Fibroblast of the aortic adventitia (primary cell): ENCODE measurements around the gene HIPK1. TPM values are rescaled to one million over a fixed set of nuclear protein-coding genes. Genes with fewer than 3 reads are reported as not detected.

Experiments
- DNase-seq: peaks from one replicate; pipeline ENCODE4 v3.0.0-alpha.2; 2010; ENCODE audit warnings: low read depth
- H3K4me3 ChIP-seq: 2 replicates; pipeline ENCODE4 v1.5.1; 2011; ENCODE audit warnings: low read depth, mild to moderate bottlenecking, control low read depth, low read length, moderate library complexity
- total RNA-seq: library from RNA; depleted of rRNA; stranded (reverse); fragments of >200 nt; gene quantifications from 2 replicates; pipeline ENCODE4 v1.2.3, GENCODE V29; 2012; ENCODE audit warnings: low replicate concordance
- TF ChIP-seq, protein P1 (sequence below): IDR thresholded peaks from 2 replicates; pipeline ENCODE4 v1.5.1; 2011; ENCODE audit warnings: mild to moderate bottlenecking, low read length, control low read depth, inconsistent platforms; ENCODE audit not compliant: insufficient read depth

Gene HIPK1
- total RNA-seq, 1 donor: 38.2 TPM

DNA sequence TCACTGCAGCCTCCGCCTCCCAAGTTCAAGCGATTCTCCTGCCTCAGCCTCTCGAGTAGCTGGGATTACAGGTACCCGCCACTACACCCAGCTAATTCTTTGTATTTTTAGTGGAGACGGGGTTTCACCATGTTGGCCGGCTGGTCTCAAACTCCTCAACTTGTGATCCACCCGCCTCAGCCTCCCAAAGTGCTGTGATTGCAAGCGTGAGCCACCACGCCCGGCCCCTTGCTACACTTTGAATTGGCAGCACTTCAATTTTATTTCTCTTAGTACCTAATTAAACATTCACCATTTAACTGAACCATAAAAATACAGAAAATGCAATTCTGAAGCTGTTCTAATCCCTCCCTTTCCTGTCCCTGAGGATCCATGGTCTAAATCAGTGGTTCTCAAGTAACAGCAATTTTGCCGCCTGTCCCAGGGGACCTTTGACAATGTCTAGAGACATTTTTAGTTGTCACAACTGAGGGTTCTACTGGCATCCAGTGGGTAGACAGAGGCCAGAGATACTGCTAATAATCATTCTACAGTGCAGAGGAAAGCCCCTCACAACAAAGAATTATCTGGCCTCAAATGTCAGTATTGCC, 37.4 kb upstream of the HIPK1 start:
- H3K4me3 ChIP-seq: no peak overlapping the region
- DNase-seq: no peak
- TF ChIP-seq, protein P1, sequence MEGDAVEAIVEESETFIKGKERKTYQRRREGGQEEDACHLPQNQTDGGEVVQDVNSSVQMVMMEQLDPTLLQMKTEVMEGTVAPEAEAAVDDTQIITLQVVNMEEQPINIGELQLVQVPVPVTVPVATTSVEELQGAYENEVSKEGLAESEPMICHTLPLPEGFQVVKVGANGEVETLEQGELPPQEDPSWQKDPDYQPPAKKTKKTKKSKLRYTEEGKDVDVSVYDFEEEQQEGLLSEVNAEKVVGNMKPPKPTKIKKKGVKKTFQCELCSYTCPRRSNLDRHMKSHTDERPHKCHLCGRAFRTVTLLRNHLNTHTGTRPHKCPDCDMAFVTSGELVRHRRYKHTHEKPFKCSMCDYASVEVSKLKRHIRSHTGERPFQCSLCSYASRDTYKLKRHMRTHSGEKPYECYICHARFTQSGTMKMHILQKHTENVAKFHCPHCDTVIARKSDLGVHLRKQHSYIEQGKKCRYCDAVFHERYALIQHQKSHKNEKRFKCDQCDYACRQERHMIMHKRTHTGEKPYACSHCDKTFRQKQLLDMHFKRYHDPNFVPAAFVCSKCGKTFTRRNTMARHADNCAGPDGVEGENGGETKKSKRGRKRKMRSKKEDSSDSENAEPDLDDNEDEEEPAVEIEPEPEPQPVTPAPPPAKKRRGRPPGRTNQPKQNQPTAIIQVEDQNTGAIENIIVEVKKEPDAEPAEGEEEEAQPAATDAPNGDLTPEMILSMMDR: no peak

DNA sequence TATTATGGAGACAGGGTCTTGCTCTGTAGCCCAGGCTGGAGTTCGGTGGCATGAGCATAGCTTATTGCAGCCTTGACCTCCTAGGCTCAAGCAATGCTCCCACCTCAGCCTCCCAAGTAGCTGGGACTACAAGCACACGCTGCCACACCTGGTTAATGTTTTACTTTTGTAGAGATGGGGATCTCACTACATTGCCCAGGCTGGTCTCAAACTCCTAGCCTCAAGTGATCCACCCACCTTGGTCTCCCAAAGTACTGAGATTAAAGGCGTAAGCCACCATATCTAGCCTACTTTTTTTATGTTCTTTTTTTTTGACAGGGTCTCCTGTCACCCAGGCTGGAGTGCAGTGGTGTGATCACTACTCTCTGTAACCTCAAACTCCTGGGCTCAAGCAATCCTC, 35.9 kb upstream of the HIPK1 start:
- no peak overlapping the region for H3K4me3 ChIP-seq
- TF ChIP-seq, protein P1: no peak
- no peak for DNase-seq

DNA sequence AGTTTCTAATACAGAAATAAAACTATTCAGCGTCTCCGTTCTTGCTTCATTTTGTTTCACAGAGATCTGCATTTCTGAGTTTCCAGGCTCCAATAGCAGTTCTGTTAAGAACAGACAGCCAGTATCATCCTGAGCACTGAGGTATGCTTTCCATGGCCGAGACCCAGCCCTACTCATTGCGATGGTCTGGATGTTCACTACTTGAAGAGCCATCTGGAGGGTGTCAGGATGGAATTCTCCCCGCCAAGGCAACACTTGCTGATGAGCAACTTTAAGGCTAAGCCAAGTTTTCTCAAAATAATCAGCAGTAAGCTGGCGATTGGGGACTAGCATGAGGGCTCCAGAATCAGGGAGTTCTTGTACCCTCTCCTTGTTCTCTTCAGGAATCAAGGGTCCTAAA, 34.0 kb upstream of the HIPK1 start:
- no peak for DNase-seq
- H3K4me3 ChIP-seq: no peak overlapping the region
- TF ChIP-seq, protein P1: no peak

DNA sequence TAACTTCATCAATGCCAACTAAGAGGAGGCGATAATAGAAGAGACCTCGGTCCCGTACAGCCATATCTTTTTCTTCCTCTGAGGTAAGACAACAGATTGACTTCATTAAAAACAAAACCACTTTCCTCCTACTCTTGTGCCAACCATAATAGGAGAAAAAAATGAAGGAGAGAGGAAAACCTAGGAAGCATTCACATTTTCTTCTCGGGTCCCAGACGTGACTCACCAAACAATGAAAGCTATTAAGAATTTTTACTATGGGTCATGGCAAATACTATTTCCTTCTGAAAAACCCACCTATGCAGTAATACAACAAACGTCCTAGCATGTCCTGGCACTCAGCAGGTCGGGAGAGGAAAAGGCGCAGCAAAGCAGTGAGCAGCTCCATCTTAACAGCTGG, 33.2 kb upstream of the HIPK1 start:
- TF ChIP-seq, protein P1: no peak
- DNase-seq: peak; percentile 22
- no peak overlapping the region for H3K4me3 ChIP-seq

DNA sequence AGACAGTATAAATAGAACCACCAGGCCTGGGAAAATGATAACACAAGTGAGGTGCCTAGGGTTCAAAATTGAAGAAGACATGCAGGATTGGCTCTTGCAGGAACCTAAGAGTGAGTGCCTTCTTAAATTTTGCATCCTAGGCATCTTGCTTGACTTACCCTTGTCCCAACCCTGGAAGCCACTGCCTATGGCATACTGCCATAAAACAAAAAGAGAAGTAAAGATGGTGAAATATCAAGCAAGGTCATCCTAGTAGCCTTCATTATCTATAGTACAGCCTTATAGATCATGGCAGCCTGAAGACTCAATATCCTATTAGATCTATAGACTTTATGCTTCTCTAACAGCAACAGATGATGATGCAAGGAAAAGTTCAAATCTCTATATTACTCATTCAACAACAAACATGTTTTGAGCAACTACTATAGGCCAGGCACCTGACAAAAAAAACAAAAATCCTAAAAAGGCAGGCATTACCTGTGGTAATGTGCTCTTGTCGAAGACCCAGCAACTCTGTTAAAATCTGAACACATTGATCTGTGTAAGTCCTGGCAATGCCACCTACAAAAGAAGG, 30.8 kb upstream of the HIPK1 start:
- DNase-seq: no peak
- TF ChIP-seq, protein P1: no peak
- H3K4me3 ChIP-seq: no peak overlapping the region

DNA sequence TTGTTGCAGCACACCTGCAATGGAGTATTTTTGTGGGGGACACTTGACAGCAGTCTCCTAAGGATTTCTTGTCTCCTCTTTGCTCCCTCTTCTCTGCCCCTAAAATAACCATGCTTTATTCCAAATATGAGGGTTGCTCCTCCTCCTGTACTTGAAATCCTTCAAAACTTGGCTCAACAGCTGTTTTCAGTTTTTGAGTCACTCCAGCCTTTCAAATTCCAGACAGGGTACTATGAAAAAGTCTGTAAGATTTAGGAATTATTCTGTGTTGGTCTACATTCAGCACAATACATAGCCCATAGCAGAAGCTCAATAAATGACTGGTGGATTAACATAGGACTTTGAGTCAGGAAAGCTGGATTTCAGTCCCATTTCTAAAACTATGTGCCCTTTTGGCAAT, 30.0 kb upstream of the HIPK1 start:
- H3K4me3 ChIP-seq: no peak overlapping the region
- DNase-seq: peak; percentile 49
- TF ChIP-seq, protein P1: no peak

DNA sequence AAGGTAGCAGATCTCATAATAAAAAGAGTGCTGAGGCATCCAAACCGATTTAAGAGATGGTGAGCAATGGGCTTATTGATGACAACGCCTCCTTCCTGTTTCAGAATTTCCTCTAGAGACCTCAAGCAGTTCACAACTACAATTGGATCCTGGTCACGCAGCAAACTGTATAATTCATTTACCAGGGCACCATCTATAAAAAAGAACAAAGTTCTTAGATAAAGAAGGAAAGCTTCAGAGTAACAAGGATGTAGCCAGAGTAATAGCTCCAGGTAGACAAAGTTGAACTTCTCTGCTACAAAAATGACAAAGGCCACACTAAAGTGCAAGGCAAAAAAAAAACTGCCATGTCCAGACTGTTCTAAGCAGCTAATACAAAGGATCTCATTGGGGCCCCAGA, 27.9 kb upstream of the HIPK1 start:
- H3K4me3 ChIP-seq: no peak overlapping the region
- TF ChIP-seq, protein P1: no peak
- DNase-seq: no peak
